ENCODE results near the gene METTL9.
"Not testable (repeated sequence)": the region's sequence is repeated elsewhere in the genome, so short reads cannot be mapped to it uniquely, and the experiment has no call there.

Gene METTL9

DNA sequence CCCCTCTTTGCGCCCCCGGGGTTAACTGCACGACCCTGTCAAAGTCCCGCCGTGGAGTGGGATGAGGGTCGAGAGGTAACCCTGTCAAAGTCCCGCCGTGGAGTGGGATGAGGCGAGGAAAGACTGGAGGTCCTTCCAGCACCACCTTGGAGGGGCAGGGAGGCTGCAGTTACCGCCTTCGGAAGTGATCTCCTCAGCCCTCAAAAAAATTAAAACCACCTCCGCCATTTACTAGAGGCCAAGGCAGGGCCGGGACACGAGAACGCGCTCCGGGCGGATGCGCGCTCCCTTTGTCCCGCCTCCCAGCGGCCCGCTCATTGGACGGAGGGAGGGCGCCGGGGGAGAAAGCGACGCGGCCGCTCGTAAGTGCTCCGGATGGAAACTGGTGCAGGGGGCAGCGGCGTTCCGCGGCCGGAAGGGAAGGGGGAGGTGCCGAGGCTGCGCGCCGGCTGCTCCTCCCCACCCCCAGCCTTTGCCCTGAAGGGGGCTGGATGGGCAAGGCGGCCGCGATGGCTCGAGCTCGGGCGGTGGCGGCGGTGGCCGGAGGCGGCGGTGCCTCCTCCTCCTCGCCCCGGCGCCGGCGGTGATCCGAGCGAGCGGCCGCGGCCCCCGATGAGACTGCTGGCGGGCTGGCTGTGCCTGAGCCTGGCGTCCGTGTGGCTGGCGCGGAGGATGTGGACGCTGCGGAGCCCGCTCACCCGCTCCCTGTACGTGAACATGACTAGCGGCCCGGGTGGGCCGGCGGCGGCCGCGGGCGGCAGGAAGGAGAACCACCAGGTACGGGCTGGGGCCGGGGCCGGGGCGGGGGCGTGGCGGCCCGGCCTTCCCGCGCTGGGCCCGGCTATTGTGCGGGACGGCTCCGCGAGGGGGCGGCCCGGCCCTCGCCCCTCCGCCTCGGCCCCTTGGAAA, at the start of gene METTL9:
METTL9 (plus strand) TSS at position 456 of the 909 bp plus-strand sequence; CDS start at position 613, 157 bp downstream.
- peak within 1 kb of the TSS; percentile 91 for H3K4me3 ChIP-seq (ENCODE audit: low read depth, low read length)
- TF ChIP-seq, protein P1, sequence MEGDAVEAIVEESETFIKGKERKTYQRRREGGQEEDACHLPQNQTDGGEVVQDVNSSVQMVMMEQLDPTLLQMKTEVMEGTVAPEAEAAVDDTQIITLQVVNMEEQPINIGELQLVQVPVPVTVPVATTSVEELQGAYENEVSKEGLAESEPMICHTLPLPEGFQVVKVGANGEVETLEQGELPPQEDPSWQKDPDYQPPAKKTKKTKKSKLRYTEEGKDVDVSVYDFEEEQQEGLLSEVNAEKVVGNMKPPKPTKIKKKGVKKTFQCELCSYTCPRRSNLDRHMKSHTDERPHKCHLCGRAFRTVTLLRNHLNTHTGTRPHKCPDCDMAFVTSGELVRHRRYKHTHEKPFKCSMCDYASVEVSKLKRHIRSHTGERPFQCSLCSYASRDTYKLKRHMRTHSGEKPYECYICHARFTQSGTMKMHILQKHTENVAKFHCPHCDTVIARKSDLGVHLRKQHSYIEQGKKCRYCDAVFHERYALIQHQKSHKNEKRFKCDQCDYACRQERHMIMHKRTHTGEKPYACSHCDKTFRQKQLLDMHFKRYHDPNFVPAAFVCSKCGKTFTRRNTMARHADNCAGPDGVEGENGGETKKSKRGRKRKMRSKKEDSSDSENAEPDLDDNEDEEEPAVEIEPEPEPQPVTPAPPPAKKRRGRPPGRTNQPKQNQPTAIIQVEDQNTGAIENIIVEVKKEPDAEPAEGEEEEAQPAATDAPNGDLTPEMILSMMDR (IDR thresholded peaks at IDR 0.05; ENCODE audit: low read depth, low read length), result no peak

DNA sequence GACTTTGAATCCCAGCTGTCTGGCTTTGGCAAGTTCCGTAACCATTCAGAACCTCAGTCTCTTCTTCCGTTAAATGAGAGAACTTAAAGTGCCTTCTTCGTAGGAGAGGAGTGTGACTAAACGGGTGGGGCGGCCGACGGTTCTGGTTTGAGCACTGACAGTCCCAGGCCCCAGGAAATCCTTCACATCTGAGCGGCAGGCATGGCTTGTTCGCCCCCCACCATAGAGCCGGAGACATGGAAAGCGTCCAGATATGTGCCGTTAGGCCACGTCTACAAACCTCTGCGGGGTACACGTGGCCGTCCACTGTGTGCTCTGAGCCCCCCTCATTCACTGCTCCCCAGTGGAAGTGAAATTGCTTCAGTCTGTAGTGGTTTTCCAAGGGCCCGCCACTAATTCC, 49.4 kb upstream of the METTL9 start:
- not testable (repeated sequence) for H3K4me3 ChIP-seq (ENCODE audit: low read depth, low read length)

DNA sequence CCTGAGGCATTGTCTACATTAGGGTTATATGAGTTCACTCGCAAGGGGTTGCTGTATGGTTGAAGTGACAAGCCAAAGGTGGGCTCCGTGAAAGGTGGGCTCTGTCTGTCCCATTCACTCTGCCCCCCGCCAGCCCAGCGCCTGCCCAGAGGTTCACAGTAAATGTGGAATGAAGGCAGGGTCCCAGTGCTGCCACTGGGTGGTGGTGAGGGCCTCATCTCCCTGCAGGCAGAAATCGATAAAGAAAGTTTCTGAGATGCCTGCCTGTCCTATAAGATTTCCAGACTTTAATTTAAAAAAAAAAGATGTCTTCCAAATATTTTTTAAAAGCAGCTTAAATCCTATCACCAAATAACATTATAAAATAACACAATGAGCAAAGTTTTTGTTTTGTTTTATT, 48.9 kb upstream of the METTL9 start:
- H3K4me3 ChIP-seq (ENCODE audit: low read depth, low read length), result not testable (repeated sequence)

DNA sequence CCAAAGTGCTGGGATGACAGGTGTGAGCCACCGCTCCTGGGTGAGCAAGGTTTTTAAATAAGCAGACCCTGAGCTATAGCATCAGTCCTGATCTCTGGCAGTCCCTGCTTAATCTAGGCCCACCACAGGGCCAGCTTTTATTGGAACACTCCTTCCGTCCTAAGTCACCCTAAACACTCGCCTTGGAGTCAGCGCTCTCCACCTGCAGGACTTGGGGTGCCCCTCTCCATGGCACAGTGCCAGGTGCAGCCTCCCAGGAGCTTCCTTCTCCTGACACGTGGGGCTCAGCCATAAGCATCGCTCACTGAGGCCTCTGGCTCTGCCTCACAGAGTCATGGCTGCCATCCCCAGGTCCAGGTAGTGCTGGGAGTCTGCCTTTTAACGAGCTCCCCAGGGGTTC, 48.3 kb upstream of the METTL9 start:
- H3K4me3 ChIP-seq (ENCODE audit: low read depth, low read length), result not testable (repeated sequence)

DNA sequence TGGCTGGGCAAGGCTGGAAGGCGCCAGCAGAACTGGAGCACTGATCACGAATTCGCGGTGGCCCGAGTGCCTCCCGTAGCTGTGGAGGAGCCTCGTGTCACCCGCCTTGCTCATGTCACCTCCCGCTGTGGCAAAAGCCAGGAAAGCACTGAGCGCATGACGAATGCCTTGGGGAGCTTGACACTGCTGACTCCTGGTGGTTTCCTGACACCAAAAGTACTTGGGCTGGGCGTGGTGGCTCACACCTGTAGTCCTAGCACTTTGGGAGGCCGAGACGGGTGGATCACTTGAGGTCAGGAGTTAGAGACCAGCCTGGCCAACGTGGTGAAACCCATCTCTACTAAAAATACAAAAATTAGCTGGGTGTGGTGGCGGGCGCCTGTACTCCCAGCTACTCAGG, 47.8 kb upstream of the METTL9 start:
- not testable (repeated sequence) for H3K4me3 ChIP-seq (ENCODE audit: low read depth, low read length)

DNA sequence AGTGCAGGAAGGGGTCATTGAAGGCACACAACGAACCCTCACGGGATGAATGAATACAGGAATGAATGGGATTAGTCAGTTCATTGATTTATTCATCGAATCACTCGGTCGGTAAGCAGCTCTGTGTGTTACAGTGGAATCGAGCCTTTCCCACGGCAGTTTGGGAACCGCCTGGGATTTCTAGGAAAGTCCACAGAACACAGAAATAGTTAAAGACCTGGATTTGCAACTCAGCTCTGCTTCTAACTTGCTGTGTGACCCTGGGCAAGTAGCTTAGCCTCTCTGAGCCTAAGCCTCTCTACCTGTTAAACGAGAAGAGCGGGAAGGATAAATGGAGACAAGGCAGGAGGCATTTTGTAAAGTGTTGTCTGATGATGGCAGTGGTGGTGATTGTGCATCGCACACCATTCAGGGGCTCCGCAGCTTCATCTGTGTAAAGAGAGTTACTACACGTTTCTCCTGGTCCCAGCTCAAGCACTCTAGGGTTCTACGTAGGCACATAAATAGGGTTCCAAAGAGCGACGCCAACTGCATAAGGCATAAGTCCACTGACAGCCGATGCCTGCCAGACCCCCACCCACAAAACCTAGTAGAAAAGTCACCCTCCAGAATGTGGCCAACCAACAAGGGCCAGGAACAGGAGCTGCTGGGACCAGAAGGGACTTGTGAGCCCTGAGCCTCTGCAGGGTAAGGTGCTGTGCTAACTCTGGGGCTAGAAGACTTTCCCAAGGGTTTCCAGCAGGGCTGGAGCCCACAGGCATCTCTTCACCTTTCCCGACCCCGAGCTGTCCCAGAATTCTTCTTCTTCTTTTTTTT, 45.7 kb upstream of the METTL9 start:
- not testable (repeated sequence) for H3K4me3 ChIP-seq (ENCODE audit: low read depth, low read length)

DNA sequence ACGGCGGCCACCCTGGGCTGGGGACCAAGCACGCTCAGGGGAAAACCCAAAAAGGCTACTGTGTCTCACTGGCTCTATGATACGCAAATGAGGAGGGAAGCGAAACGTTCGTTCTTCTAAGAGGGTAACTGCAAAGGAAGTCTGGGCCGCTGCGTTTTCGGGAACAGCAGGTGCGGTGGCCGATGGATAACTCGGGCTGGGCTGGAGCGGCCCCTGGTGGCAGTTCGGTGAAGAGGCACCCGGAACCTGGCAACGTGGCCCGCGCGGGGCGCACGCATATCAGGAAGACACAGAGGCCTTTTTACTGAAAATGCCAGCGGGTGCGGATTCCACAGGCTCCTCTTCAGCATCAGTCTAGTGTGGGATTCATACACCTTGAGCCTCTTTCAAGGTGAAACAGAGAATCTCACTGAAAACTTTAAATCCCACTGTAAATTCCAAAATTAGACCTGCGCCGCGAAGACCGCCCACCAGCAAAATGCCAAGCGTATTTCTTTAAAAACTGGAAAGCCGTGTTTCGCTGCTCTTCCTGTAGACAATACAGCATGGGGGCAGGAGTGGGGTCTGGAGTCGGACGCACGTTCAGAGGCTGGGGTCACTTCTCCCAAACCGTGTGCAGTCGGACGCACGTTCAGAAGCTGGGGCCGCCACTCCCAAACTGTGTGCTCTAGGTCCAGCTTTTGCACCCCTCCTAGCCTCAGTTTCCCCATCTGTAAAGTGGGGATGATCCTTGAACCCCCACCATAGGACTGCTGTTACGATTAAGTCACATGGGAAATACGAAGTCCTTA, 44.4 kb upstream of the METTL9 start:
- H3K4me3 ChIP-seq (ENCODE audit: low read depth, low read length), result no peak overlapping the region

DNA sequence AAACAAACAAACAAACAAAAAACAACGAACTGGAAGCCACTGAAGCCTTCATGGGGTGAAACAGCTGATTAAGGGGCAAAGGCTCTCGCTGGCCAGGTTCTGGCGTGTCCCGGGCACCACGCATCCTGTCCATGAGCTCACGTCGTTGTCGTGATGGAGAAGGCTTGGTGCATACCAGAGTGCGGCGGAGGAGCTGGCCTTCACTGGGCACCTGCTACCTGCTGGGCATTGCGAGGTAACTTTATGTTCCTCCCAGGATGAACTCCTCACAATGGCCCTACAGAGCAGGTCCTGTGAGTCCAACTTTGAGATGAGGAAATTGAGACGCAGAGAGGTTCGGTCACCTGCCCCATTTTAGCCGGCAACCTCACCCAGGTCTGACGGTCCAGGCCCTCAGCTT, 43.8 kb upstream of the METTL9 start:
- not testable (repeated sequence) for H3K4me3 ChIP-seq (ENCODE audit: low read depth, low read length)

More for the DNA sequence above, 44.4 kb upstream of the METTL9 start:
- TF ChIP-seq, protein P1 (IDR thresholded peaks at IDR 0.05; ENCODE audit: low read depth, low read length), result peak; percentile 99

DNA sequence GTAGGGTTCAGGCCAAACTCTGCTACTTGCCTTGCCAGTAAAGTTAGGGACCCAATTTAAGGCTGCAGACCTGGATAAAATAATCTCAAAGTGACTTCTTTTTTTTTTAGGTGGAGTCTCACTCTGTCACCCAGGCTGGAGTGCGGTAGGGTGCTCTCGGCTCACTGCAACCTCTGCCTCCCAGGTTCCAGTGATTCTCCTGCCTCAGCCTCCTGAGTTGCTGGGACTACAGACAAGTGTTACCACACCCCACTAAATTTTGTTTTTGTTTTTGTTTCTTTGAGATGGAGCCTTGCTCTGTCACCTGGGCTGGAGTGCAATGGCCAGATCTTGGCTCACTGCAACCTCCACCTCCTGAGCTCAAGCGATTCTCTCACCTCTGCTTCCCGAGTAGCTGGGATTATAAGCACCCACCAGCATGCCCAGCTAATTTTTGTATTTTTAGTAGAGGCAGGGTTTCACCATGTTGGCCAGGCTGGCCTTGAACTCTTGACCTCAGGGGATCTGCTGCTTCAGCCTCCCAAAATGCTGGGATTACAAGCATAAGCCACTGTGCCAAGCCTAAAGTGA, 43.3 kb upstream of the METTL9 start:
- not testable (repeated sequence) for H3K4me3 ChIP-seq (ENCODE audit: low read depth, low read length)

DNA sequence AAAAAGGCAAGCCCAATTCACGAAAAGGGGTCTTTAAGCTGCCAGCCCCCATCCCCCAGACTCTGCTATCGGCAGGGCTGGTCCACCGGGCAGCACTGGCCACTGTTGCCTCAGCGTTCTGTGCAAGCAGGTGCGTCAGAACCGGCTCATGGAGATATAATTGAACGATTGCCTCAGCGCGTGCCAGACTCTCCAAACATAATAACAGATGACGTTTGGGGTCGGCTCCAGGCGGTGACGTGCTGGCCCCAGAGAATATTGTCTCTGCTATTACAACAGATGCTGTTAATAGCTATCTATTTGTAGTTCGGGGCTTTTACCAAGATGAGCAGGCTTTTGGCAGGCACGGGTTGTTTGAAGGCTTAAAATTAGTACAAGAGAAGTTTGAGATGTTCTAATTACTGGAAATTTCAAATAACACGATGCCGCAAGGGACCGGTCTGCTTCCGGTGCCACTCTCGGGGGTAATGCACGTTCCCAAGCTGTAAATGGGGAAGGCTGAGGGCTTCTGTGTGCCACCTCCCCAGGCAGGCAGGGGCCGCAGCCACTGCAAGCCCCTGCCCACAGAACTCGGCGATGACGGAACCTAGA, 42.6 kb upstream of the METTL9 start:
- H3K4me3 ChIP-seq (ENCODE audit: low read depth, low read length), result not testable (repeated sequence)

DNA sequence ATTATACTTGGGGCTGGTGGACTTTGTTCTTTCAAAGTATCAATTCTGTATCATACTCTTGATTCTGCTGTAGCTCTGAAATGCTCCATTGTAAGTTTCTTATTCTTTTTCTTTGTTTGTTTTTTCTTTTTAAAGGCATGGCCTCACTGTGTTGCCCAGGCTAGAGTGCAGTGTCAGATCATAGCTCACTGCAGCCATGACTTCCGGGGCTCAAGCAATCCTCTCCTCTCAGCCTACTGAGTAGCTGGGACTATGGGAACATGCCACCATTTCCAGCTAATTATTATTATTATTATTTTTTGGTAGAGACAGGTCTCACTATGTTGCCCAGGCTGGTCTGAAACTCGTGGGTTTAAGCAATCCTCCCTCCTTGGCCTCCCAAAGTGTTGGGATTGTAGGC, 38.9 kb upstream of the METTL9 start:
- no peak overlapping the region for H3K4me3 ChIP-seq (ENCODE audit: low read depth, low read length)
- TF ChIP-seq, protein P1 (IDR thresholded peaks at IDR 0.05; ENCODE audit: low read depth, low read length), result no peak

All from WI38 (cell line).